Right forelimb (tissue), 1 donor: Measurements from ENCODE around the gene TECR.

Experiments used
- DNase-seq: peaks from one replicate; pipeline ENCODE4 v3.0.0-alpha.2; 2018

TECR gene

GRCh38 chr19:14510311-14511228 lies 18.8 kb upstream of the TECR start:
- DNase-seq: no peak

GRCh38 chr19:14511229-14511593 lies 18.2 kb upstream of the TECR start:
- no peak for DNase-seq

- no peak for DNase-seq
These were observed 16.9 kb upstream of the TECR start for GRCh38 chr19:14512406-14512961.

- no peak for DNase-seq
These were observed 15.1 kb upstream of the TECR start for GRCh38 chr19:14514215-14514863.

- DNase-seq: no peak
These were observed 13.8 kb upstream of the TECR start for GRCh38 chr19:14515501-14516047.

- no peak for DNase-seq
These were observed 13.3 kb upstream of the TECR start for GRCh38 chr19:14516048-14516534.

GRCh38 chr19:14516746-14517438 lies 12.5 kb upstream of the TECR start:
- DNase-seq: no peak

GRCh38 chr19:14517446-14517839 lies 12.0 kb upstream of the TECR start:
- no peak for DNase-seq

- peak; percentile 99 for DNase-seq
These were observed 11.4 kb upstream of the TECR start, which contains the start of gene DNAJB1 for GRCh38 chr19:14517840-14518505. DNAJB1 (minus strand) TSS chr19:14518397; CDS start chr19:14518349, 48 bp downstream.

- no peak for DNase-seq
These were observed 10.0 kb upstream of the TECR start for GRCh38 chr19:14519245-14519859.

GRCh38 chr19:14519860-14520407 lies 9.5 kb upstream of the TECR start:
- no peak for DNase-seq

- no peak for DNase-seq
These were observed 8.9 kb upstream of the TECR start for GRCh38 chr19:14520543-14520942.

- no peak for DNase-seq
These were observed 3.7 kb upstream of the TECR start for GRCh38 chr19:14525729-14526128.

- no peak for DNase-seq
These were observed 3.0 kb upstream of the TECR start for GRCh38 chr19:14526423-14526822.

GRCh38 chr19:14528419-14529253 lies 758 bp upstream of the TECR start:
- no peak for DNase-seq

- DNase-seq: no peak
These were observed 583 bp downstream of the TECR start for GRCh38 chr19:14530005-14530348.

- no peak for DNase-seq
These were observed 1.1 kb downstream of the TECR start for GRCh38 chr19:14530506-14530905.

- no peak for DNase-seq
These were observed 4.1 kb downstream of the TECR start for GRCh38 chr19:14533450-14533849.

- DNase-seq: no peak
These were observed 7.7 kb downstream of the TECR start for GRCh38 chr19:14536926-14537692.
